ENCODE measurements around the gene FRRS1L. TPM values are rescaled to one million over a fixed set of nuclear protein-coding genes. Genes with fewer than 3 reads are reported as not detected.

FRRS1L gene
- 0.07 and 0.10 TPM in 2 replicates for total RNA-seq

GRCh38 chr9:109166771-109167601, at the start of gene FRRS1L:
FRRS1L (minus strand) TSS chr9:109167249; CDS start chr9:109167138, 111 bp downstream.

GRCh38 chr9:109119439-109120203, 47.4 kb downstream of the FRRS1L start, which contains the start of gene TMEM245:
TMEM245 (minus strand) TSS chr9:109119947; CDS start chr9:109119913, 34 bp downstream.

Other genes with a start within 250 kb of the FRRS1L start
- gene ELP1, start 233.1 kb downstream of the FRRS1L start, total RNA-seq: 47.6 and 49.8 TPM in 2 replicates
- 5.2 and 6.4 TPM in 2 replicates for gene ABITRAM, start 232.8 kb downstream of the FRRS1L start, total RNA-seq
- 35.9 and 51.8 TPM in 2 replicates for gene CTNNAL1, start 153.8 kb downstream of the FRRS1L start, total RNA-seq
- gene TMEM245, start 47.3 kb downstream of the FRRS1L start, total RNA-seq: 83.8 and 89.7 TPM in 2 replicates
- gene EPB41L4B, start 153.8 kb upstream of the FRRS1L start, total RNA-seq: 0.39 and 0.66 TPM in 2 replicates

Data from smooth muscle cell of the pulmonary artery (primary cell).